ENCODE data around the gene TCHHL1. TPM values are rescaled to one million over a fixed set of nuclear protein-coding genes. Genes with fewer than 3 reads are reported as not detected.

TCHHL1 gene
- total RNA-seq, 1 experiment from 2014 or later, result not detected

DNA sequence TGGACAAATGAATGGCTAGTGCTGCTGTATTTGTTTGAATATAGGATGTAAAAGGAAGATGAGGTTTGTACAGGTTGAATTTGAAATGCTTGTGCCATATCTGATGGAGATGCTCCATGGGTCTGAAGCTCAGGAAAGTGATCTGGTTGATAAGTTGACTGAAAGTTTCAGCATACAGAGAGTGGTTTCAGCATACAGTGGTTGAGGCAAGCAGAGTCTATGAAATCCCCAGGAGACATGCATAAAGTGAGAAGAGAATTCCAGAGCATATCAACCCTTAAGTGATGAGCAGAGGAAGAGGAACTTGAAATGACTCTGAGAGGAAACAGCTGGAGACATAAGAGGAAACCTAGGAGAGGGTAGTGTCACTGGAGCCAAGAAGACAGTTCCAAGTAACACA, 21.7 kb downstream of the TCHHL1 start:
- Mint-ChIP-seq H3K27me3 (ENCODE audit: low read depth) (peaks cover 2% of the 10 kb centered on the region; the same call in 1 of the 2 replicates), H3K4me1 (no peaks in the 10 kb centered on the region), H3K27ac (no peak overlapping the region), H3K36me3 (ENCODE audit: insufficient read depth in 1 of 3, low read depth in 3 of 3) (peaks cover 0 to 5% (median 0%) of the 10 kb centered on the region in 3 experiments; a peak in 3 of 7 replicates), H3K4me3 (no peak overlapping the region), H3K9me3 (peaks cover 29 to 77% of the 10 kb centered on the region in 2 experiments)
- Histone ChIP-seq H4K91ac (ENCODE audit: insufficient read length, low read depth, low read length) (no peak overlapping the region), H3T11ph (ENCODE audit: low read length) (no peak overlapping the region), H2BK5ac (ENCODE audit: insufficient read length, low read length) (no peak overlapping the region), H3K4me1 (ENCODE audit: insufficient read depth, low read length) (no peaks in the 10 kb centered on the region), H3K14ac (ENCODE audit: insufficient read depth, low read length) (no peak overlapping the region), H3K9ac (ENCODE audit: extremely low read depth, insufficient read length, low read length) (no peak overlapping the region), H4K8ac (replicated peaks; ENCODE audit: insufficient read length, low read depth, low read length) (no peak overlapping the region), H3K18ac (ENCODE audit: insufficient read length, low read depth, low read length) (no peak overlapping the region), H3K23ac (ENCODE audit: insufficient read length, low read depth, low read length) (no peak overlapping the region), H2AK5ac (ENCODE audit: insufficient read length, low read length) (no peak overlapping the region), H2BK15ac (ENCODE audit: low read depth, low read length) (no peak overlapping the region), H3K9me3 (ENCODE audit: control insufficient read depth, low read depth, low read length) (peaks cover 27% of the 10 kb centered on the region), H3K4ac (ENCODE audit: low read depth, low read length) (no peak overlapping the region), H4K20me1 (ENCODE audit: control insufficient read depth, insufficient read depth, insufficient read length) (no peaks in the 10 kb centered on the region), H2AFZ (ENCODE audit: low read length) (no peak overlapping the region), H2BK120ac (ENCODE audit: low read depth, low read length, poor library complexity, severe bottlenecking) (no peak overlapping the region), H3K27me3 (ENCODE audit: insufficient read depth, low read length) (no peaks in the 10 kb centered on the region), H3K27ac (ENCODE audit: insufficient read length, low read depth, low read length) (no peak overlapping the region), H3K23me2 (ENCODE audit: insufficient read length, low read depth, low read length, poor library complexity, severe bottlenecking) (no peaks in the 10 kb centered on the region), H2BK20ac (ENCODE audit: low read depth, low read length, poor library complexity, severe bottlenecking) (no peak overlapping the region), H3K79me2 (ENCODE audit: insufficient read depth, low read length) (no peaks in the 10 kb centered on the region), H3K56ac (ENCODE audit: insufficient read length, low read depth, low read length) (no peak overlapping the region), H4K5ac (ENCODE audit: insufficient read length, low read depth, low read length) (no peak overlapping the region), H3K79me1 (ENCODE audit: insufficient read depth, low read depth, low read length, poor library complexity, severe bottlenecking) (no peaks in the 10 kb centered on the region), H3K4me2 (ENCODE audit: insufficient read depth, insufficient read length, low read length) (no peak overlapping the region), H2BK12ac (ENCODE audit: insufficient read length, low read depth, low read length) (no peak overlapping the region)
- no peak for DNase-seq
- TF ChIP-seq, protein P1, sequence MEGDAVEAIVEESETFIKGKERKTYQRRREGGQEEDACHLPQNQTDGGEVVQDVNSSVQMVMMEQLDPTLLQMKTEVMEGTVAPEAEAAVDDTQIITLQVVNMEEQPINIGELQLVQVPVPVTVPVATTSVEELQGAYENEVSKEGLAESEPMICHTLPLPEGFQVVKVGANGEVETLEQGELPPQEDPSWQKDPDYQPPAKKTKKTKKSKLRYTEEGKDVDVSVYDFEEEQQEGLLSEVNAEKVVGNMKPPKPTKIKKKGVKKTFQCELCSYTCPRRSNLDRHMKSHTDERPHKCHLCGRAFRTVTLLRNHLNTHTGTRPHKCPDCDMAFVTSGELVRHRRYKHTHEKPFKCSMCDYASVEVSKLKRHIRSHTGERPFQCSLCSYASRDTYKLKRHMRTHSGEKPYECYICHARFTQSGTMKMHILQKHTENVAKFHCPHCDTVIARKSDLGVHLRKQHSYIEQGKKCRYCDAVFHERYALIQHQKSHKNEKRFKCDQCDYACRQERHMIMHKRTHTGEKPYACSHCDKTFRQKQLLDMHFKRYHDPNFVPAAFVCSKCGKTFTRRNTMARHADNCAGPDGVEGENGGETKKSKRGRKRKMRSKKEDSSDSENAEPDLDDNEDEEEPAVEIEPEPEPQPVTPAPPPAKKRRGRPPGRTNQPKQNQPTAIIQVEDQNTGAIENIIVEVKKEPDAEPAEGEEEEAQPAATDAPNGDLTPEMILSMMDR (conservative IDR thresholded peaks at IDR 0.05), result no peak
